Stomach (tissue), 4 donors: ENCODE data around the gene ZNF408.

Experiments
- POLR2A ChIP-seq, 4 donors: fragments of 450-650 bp; IDR thresholded peaks; one replicate each; pipeline ENCODE4 v1.6.1; 2016; ENCODE audit warnings: antibody characterized with exemption in 4 of 4, control low read depth in 2 of 4, mild to moderate bottlenecking in 1 of 4, moderate library complexity in 1 of 4
- TF ChIP-seq, protein P1 (sequence below), 7 experiments: fragments of 450-650 bp in 4 of 7; fragments of 200-600 bp in 3 of 7; sonication (generic) in 3 of 7; IDR thresholded peaks; one replicate each; pipeline ENCODE4 v1.5.1; 2016 to 2019; ENCODE audit warnings: antibody characterized with exemption in 7 of 7, control low read depth in 2 of 7, mild to moderate bottlenecking in 1 of 7

DNA sequence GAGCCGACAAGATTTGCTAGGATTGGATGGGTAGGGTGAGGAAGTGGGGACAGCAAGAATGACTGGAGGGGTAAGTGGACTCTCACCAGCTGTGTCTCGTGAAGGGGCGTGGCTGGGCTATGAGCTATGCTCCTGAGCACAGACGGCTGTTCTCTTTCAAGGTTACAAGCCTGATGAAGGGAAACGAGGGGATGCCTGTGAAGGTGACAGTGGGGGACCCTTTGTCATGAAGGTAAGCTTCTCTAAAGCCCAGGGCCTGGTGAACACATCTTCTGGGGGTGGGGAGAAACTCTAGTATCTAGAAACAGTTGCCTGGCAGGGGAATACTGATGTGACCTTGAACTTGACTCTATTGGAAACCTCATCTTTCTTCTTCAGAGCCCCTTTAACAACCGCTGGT lies 38.1 kb downstream of the ZNF408 start:
- TF ChIP-seq, protein P1, sequence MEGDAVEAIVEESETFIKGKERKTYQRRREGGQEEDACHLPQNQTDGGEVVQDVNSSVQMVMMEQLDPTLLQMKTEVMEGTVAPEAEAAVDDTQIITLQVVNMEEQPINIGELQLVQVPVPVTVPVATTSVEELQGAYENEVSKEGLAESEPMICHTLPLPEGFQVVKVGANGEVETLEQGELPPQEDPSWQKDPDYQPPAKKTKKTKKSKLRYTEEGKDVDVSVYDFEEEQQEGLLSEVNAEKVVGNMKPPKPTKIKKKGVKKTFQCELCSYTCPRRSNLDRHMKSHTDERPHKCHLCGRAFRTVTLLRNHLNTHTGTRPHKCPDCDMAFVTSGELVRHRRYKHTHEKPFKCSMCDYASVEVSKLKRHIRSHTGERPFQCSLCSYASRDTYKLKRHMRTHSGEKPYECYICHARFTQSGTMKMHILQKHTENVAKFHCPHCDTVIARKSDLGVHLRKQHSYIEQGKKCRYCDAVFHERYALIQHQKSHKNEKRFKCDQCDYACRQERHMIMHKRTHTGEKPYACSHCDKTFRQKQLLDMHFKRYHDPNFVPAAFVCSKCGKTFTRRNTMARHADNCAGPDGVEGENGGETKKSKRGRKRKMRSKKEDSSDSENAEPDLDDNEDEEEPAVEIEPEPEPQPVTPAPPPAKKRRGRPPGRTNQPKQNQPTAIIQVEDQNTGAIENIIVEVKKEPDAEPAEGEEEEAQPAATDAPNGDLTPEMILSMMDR (IDR thresholded peaks at IDR 0.05): no peak
- no peak for TF ChIP-seq POLR2A (IDR thresholded peaks at IDR 0.05)
